ENCODE measurements around the gene CANT1. TPM values are rescaled to one million over a fixed set of nuclear protein-coding genes. Genes with fewer than 3 reads are reported as not detected.

The CANT1 gene
- total RNA-seq, 1 donor, result 49.2 TPM

GRCh38 chr17:79019261-79019631 is 9.7 kb upstream of the CANT1 start:
- H3K79me2 ChIP-seq (ENCODE audit: insufficient read depth, low read length), result no peaks in the 10 kb centered on the region
- no peak overlapping the region for H3K4me2 ChIP-seq (ENCODE audit: insufficient read depth, low read length)
- peaks cover 10% of the 10 kb centered on the region for H3K27me3 ChIP-seq (ENCODE audit: insufficient read depth, low read length)
- no peak overlapping the region for H3K27ac ChIP-seq (ENCODE audit: low read depth, low read length)
- no peaks in the 10 kb centered on the region for H3K9me3 ChIP-seq (ENCODE audit: low read depth, low read length)
- no peak for DNase-seq (ENCODE audit: insufficient read length, low spot score, missing footprints)
- H4K20me1 ChIP-seq (ENCODE audit: insufficient read depth, low read length), result no peaks in the 10 kb centered on the region
- no peak for TF ChIP-seq CTCF (IDR thresholded peaks at IDR 0.05; ENCODE audit: extremely low read depth, low read depth, low read length)
- H2AFZ ChIP-seq (ENCODE audit: low read length), result no peak overlapping the region
- no peaks in the 10 kb centered on the region for H3K36me3 ChIP-seq (ENCODE audit: insufficient read depth, low read length)
- H3K4me3 ChIP-seq (ENCODE audit: insufficient read depth, low read length), result no peak overlapping the region
- H3K4me1 ChIP-seq (ENCODE audit: insufficient read depth, low read length), result peaks cover 13% of the 10 kb centered on the region

GRCh38 chr17:79018370-79018695 is 8.8 kb upstream of the CANT1 start:
- peaks cover 5% of the 10 kb centered on the region for H3K27me3 ChIP-seq (ENCODE audit: insufficient read depth, low read length)
- no peaks in the 10 kb centered on the region for H4K20me1 ChIP-seq (ENCODE audit: insufficient read depth, low read length)
- TF ChIP-seq CTCF (IDR thresholded peaks at IDR 0.05; ENCODE audit: extremely low read depth, low read depth, low read length), result no peak
- no peaks in the 10 kb centered on the region for H3K36me3 ChIP-seq (ENCODE audit: insufficient read depth, low read length)
- H3K4me2 ChIP-seq (ENCODE audit: insufficient read depth, low read length), result no peak overlapping the region
- no peak overlapping the region for H3K4me3 ChIP-seq (ENCODE audit: insufficient read depth, low read length)
- no peaks in the 10 kb centered on the region for H3K79me2 ChIP-seq (ENCODE audit: insufficient read depth, low read length)
- H3K9me3 ChIP-seq (ENCODE audit: low read depth, low read length), result no peaks in the 10 kb centered on the region
- no peak overlapping the region for H3K27ac ChIP-seq (ENCODE audit: low read depth, low read length)
- H2AFZ ChIP-seq (ENCODE audit: low read length), result no peak overlapping the region
- DNase-seq (ENCODE audit: insufficient read length, low spot score, missing footprints), result no peak
- peaks cover 10% of the 10 kb centered on the region for H3K4me1 ChIP-seq (ENCODE audit: insufficient read depth, low read length)

GRCh38 chr17:79017546-79018369 is 8.2 kb upstream of the CANT1 start:
- no peaks in the 10 kb centered on the region for H3K27me3 ChIP-seq (ENCODE audit: insufficient read depth, low read length)
- DNase-seq (ENCODE audit: insufficient read length, low spot score, missing footprints), result no peak
- H3K9me3 ChIP-seq (ENCODE audit: low read depth, low read length), result no peaks in the 10 kb centered on the region
- H3K4me1 ChIP-seq (ENCODE audit: insufficient read depth, low read length), result peaks cover 10% of the 10 kb centered on the region
- H3K79me2 ChIP-seq (ENCODE audit: insufficient read depth, low read length), result no peaks in the 10 kb centered on the region
- H4K20me1 ChIP-seq (ENCODE audit: insufficient read depth, low read length), result no peaks in the 10 kb centered on the region
- H3K36me3 ChIP-seq (ENCODE audit: insufficient read depth, low read length), result no peaks in the 10 kb centered on the region
- H2AFZ ChIP-seq (ENCODE audit: low read length), result no peak overlapping the region
- no peak overlapping the region for H3K4me3 ChIP-seq (ENCODE audit: insufficient read depth, low read length)
- no peak overlapping the region for H3K4me2 ChIP-seq (ENCODE audit: insufficient read depth, low read length)
- H3K27ac ChIP-seq (ENCODE audit: low read depth, low read length), result no peak overlapping the region
- no peak for TF ChIP-seq CTCF (IDR thresholded peaks at IDR 0.05; ENCODE audit: extremely low read depth, low read depth, low read length)

GRCh38 chr17:79014158-79014758 is 4.7 kb upstream of the CANT1 start:
- Histone ChIP-seq H4K20me1 (ENCODE audit: insufficient read depth, low read length) (no peaks in the 10 kb centered on the region), H3K27ac (ENCODE audit: low read depth, low read length) (no peak overlapping the region), H3K79me2 (ENCODE audit: insufficient read depth, low read length) (peaks cover 5% of the 10 kb centered on the region), H2AFZ (ENCODE audit: low read length) (no peak overlapping the region), H3K36me3 (ENCODE audit: insufficient read depth, low read length) (no peaks in the 10 kb centered on the region), H3K4me2 (ENCODE audit: insufficient read depth, low read length) (no peak overlapping the region), H3K4me1 (ENCODE audit: insufficient read depth, low read length) (peaks cover 16% of the 10 kb centered on the region), H3K9me3 (ENCODE audit: low read depth, low read length) (no peaks in the 10 kb centered on the region), H3K4me3 (ENCODE audit: insufficient read depth, low read length) (no peak overlapping the region), H3K27me3 (ENCODE audit: insufficient read depth, low read length) (no peaks in the 10 kb centered on the region)
- DNase-seq (ENCODE audit: insufficient read length, low spot score, missing footprints), result no peak
- no peak for TF ChIP-seq CTCF (IDR thresholded peaks at IDR 0.05; ENCODE audit: extremely low read depth, low read depth, low read length)
